Osteoblast (primary cell): ENCODE data around the gene RFX6. TPM values are rescaled to one million over a fixed set of nuclear protein-coding genes. Genes with fewer than 3 reads are reported as not detected.

Experiments
- DNase-seq: peaks from one replicate; pipeline ENCODE4 v3.0.0; 2011; ENCODE audit warnings: low spot score, mixed read lengths; ENCODE audit not compliant: insufficient read length; ENCODE audit errors: missing footprints
- H2AFZ ChIP-seq: 2 replicates; pipeline ENCODE4 v1.6.0; 2011; ENCODE audit warnings: mild to moderate bottlenecking, low read length
- H3K27ac ChIP-seq: 2 replicates; pipeline ENCODE4 v1.5.1; 2011; ENCODE audit warnings: mild to moderate bottlenecking, low read depth, low read length, moderate library complexity
- H3K27me3 ChIP-seq: 2 replicates; pipeline ENCODE4 v1.6.0; 2012; ENCODE audit warnings: mild to moderate bottlenecking, control low read depth, inconsistent platforms, low read length, moderate library complexity; ENCODE audit not compliant: insufficient read depth
- H3K36me3 ChIP-seq: 2 replicates; pipeline ENCODE4 v1.5.1; 2011; ENCODE audit warnings: mild to moderate bottlenecking, low read length, control low read depth, moderate library complexity; ENCODE audit not compliant: insufficient read depth
- H3K4me1 ChIP-seq: 2 replicates; pipeline ENCODE4 v1.5.1; 2011; ENCODE audit warnings: mild to moderate bottlenecking, low read length, control low read depth, moderate library complexity; ENCODE audit not compliant: insufficient read depth
- H3K4me2 ChIP-seq: 2 replicates; pipeline ENCODE4 v1.6.0; 2011; ENCODE audit warnings: mild to moderate bottlenecking, low read length; ENCODE audit not compliant: insufficient read depth
- H3K4me3 ChIP-seq: fragments of 200-600 bp; sonication (generic); 3 replicates; pipeline ENCODE4 v1.5.1; 2012; ENCODE audit warnings: mild to moderate bottlenecking, low read length, inconsistent platforms; ENCODE audit not compliant: insufficient read depth
- H3K79me2 ChIP-seq: 2 replicates; pipeline ENCODE4 v1.6.0; 2012; ENCODE audit warnings: mild to moderate bottlenecking, low read length, control low read depth, inconsistent platforms; ENCODE audit not compliant: insufficient read depth
- H3K9me3 ChIP-seq: 2 replicates; pipeline ENCODE4 v1.5.1; 2011; ENCODE audit warnings: low read depth, low read length, control low read depth
- H4K20me1 ChIP-seq: 2 replicates; pipeline ENCODE4 v1.6.0; 2012; ENCODE audit warnings: mild to moderate bottlenecking, low read length, control low read depth; ENCODE audit not compliant: insufficient read depth
- CTCF ChIP-seq: IDR thresholded peaks from 2 replicates; pipeline ENCODE4 v1.5.1; 2011; ENCODE audit warnings: mild to moderate bottlenecking, low read depth, low read length, moderate library complexity; ENCODE audit errors: extremely low read depth
- total RNA-seq: library from RNA; depleted of rRNA; stranded (reverse); fragments of >200 nt; gene quantifications from 2 replicates; pipeline ENCODE4 v1.2.3, GENCODE V29; 2012

Gene RFX6
- total RNA-seq, 1 donor, result not detected

DNA sequence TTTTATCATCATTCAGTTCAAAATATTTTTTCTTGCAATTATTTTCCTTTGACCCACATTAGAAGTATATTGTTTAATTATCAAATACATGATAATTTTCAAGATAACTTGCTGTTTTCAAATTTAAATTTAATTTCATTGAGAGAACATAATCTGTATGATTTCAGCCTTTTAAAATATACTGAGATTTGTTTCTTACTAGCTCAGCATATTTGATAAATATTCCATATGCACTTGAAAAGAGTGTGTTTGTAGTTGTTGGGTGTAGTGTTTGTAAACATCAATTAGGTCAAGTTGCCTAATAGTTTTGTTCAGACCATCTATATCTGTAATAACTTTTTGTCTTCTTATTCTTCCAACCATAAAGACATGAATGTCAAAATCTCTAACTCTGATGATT, 19.0 kb upstream of the RFX6 start:
- H2AFZ ChIP-seq, result no peak overlapping the region
- no peak for DNase-seq
- H4K20me1 ChIP-seq, result no peaks in the 10 kb centered on the region
- no peaks in the 10 kb centered on the region for H3K4me1 ChIP-seq
- H3K9me3 ChIP-seq, result no peaks in the 10 kb centered on the region
- TF ChIP-seq CTCF, result no peak
- no peak overlapping the region for H3K4me3 ChIP-seq
- H3K27ac ChIP-seq, result no peak overlapping the region
- no peaks in the 10 kb centered on the region for H3K27me3 ChIP-seq
- H3K4me2 ChIP-seq, result no peak overlapping the region
- no peaks in the 10 kb centered on the region for H3K79me2 ChIP-seq
- H3K36me3 ChIP-seq, result no peaks in the 10 kb centered on the region

DNA sequence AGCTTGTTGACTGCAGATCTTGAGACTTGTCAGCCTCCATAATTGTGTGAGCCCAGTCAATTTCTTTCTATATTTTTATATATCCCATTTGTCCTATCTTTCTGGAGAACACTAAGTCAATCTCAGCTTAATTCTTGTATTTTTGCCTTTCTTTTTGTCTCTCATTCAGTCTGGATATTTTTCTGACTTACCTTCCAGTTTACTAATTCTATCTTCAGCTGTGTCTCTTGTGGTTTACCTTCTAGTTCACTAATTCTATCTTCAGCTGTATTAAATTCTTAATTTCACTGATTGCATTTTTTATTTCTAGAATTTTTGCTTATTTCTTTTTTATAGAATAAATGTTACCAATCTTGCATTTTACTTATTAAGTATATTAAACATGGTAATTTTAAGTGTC, 17.8 kb upstream of the RFX6 start:
- no peaks in the 10 kb centered on the region for H3K4me1 ChIP-seq
- H3K79me2 ChIP-seq, result no peaks in the 10 kb centered on the region
- no peaks in the 10 kb centered on the region for H4K20me1 ChIP-seq
- TF ChIP-seq CTCF, result no peak
- no peaks in the 10 kb centered on the region for H3K27me3 ChIP-seq
- no peak overlapping the region for H3K4me3 ChIP-seq
- no peak overlapping the region for H2AFZ ChIP-seq
- no peak overlapping the region for H3K4me2 ChIP-seq
- no peak for DNase-seq
- no peak overlapping the region for H3K27ac ChIP-seq
- H3K9me3 ChIP-seq, result no peaks in the 10 kb centered on the region
- no peaks in the 10 kb centered on the region for H3K36me3 ChIP-seq

DNA sequence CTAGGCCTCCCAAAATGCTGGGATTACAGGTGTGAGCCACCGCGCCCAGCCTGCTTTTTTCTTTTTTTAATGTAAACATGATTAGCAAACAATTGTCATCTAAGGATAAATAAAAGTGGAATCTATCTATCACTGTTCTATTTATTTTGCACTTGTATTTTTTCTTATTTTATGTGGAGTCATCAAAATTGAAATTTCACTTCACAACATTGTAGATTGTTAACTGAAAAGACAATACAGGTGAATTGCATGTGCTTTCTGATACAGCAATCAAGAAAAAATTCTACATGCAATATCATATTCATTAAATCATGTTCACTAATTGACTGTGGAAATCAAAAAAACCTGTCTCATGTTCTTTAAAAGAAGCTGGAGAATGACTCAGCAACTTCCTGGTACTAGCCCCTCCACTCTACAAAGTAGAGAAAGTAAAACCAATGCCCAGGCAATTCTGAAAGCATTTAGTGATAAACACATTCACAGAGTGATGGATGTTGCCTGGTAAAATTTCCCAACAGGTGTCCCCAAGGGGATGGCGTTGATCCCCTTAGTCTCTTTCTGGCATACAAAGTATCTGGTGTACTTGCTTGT, 10.7 kb upstream of the RFX6 start:
- H3K36me3 ChIP-seq, result no peaks in the 10 kb centered on the region
- no peak for DNase-seq
- TF ChIP-seq CTCF, result no peak

DNA sequence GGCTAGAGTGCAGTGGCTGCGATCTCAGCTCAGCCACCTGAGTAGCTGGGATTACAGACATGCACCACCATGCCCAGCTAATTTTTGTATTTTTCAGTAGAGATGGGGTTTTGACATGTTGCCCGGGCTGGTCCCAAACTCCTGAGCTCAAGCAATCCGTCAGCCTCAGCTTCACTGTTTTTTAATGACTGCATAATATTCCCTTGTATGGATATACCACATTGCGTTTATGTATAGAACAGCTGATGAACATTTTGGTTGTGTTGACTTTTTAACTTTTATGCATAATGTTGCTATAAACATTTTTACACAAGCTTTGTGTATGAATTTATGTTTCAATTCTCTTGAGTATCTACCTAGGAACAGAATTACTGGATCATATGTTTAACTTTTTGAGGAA, 4.3 kb upstream of the RFX6 start:
- no peak overlapping the region for H3K4me2 ChIP-seq
- peaks cover 22% of the 10 kb centered on the region for H3K27me3 ChIP-seq
- no peaks in the 10 kb centered on the region for H4K20me1 ChIP-seq
- no peak overlapping the region for H2AFZ ChIP-seq
- H3K4me3 ChIP-seq, result no peak overlapping the region
- no peak for DNase-seq
- H3K79me2 ChIP-seq, result no peaks in the 10 kb centered on the region
- H3K36me3 ChIP-seq, result no peaks in the 10 kb centered on the region
- no peak for TF ChIP-seq CTCF
- no peaks in the 10 kb centered on the region for H3K4me1 ChIP-seq
- no peaks in the 10 kb centered on the region for H3K9me3 ChIP-seq
- no peak overlapping the region for H3K27ac ChIP-seq

More for the DNA sequence above, 10.7 kb upstream of the RFX6 start:
- no peak overlapping the region for H3K4me2 ChIP-seq
- H2AFZ ChIP-seq, result no peak overlapping the region
- no peak overlapping the region for H3K27ac ChIP-seq
- no peaks in the 10 kb centered on the region for H3K27me3 ChIP-seq
- no peaks in the 10 kb centered on the region for H3K9me3 ChIP-seq
- no peaks in the 10 kb centered on the region for H3K4me1 ChIP-seq
- H3K79me2 ChIP-seq, result no peaks in the 10 kb centered on the region
- H3K4me3 ChIP-seq, result no peak overlapping the region
- H4K20me1 ChIP-seq, result no peaks in the 10 kb centered on the region
